HG02852 (cell line): ENCODE measurements around the gene MLH1.

Source experiments
- ATAC-seq: cut with Tn5 transposase; IDR thresholded peaks from one replicate; pipeline ENCODE4 v1.9.1; 2021; ENCODE audit warnings: mild to moderate bottlenecking, moderate library complexity; ENCODE audit not compliant: unreplicated experiment

The MLH1 gene

GRCh38 chr3:36973139-36973538 lies 20.2 kb upstream of the MLH1 start:
- ATAC-seq: no peak

GRCh38 chr3:36981006-36981405 lies 12.3 kb upstream of the MLH1 start:
- no peak for ATAC-seq

GRCh38 chr3:36988356-36988755 lies 5.0 kb upstream of the MLH1 start:
- no peak for ATAC-seq

GRCh38 chr3:36989005-36989404 lies 4.3 kb upstream of the MLH1 start:
- no peak for ATAC-seq

- no peak for ATAC-seq
Observed at GRCh38 chr3:36989568-36989967, 3.8 kb upstream of the MLH1 start.

- no peak for ATAC-seq
Observed at GRCh38 chr3:36991147-36991546, 2.2 kb upstream of the MLH1 start.

- ATAC-seq: no peak
Observed at GRCh38 chr3:36991923-36992805, 1.2 kb upstream of the MLH1 start.

GRCh38 chr3:36992806-36993325 lies 452 bp upstream of the MLH1 start, which contains the start of gene EPM2AIP1:
TSS of gene EPM2AIP1 (minus strand) at chr3:36993131. CDS start at chr3:36993077, 54 bp downstream.
- ATAC-seq: peak; percentile 84

- ATAC-seq: no peak
Observed at GRCh38 chr3:37014620-37015019, 21.3 kb downstream of the MLH1 start.

GRCh38 chr3:37015642-37016041 lies 22.3 kb downstream of the MLH1 start:
- ATAC-seq: no peak

GRCh38 chr3:37016903-37017302 lies 23.6 kb downstream of the MLH1 start:
- ATAC-seq: no peak

GRCh38 chr3:37017683-37018082 lies 24.4 kb downstream of the MLH1 start:
- ATAC-seq: no peak

- no peak for ATAC-seq
Observed at GRCh38 chr3:37024092-37024491, 30.8 kb downstream of the MLH1 start.

GRCh38 chr3:37024820-37025405 lies 31.6 kb downstream of the MLH1 start:
- no peak for ATAC-seq

GRCh38 chr3:37025561-37026335 lies 32.4 kb downstream of the MLH1 start:
- no peak for ATAC-seq

GRCh38 chr3:37026851-37027250 lies 33.5 kb downstream of the MLH1 start:
- no peak for ATAC-seq

GRCh38 chr3:37028329-37028728 lies 35.0 kb downstream of the MLH1 start:
- no peak for ATAC-seq

GRCh38 chr3:37029111-37029510 lies 35.8 kb downstream of the MLH1 start:
- ATAC-seq: no peak

- ATAC-seq: no peak
Observed at GRCh38 chr3:37029516-37030163, 36.3 kb downstream of the MLH1 start.

GRCh38 chr3:37030588-37030987 lies 37.3 kb downstream of the MLH1 start:
- no peak for ATAC-seq
